ENCODE measurements around the gene SPHK2.

- TF ChIP-seq CTCF (IDR thresholded peaks at IDR 0.05; ENCODE audit: low read depth, low read length, poor library complexity, severe bottlenecking): no peak
- TF ChIP-seq EZH2phosphoT487 (IDR thresholded peaks at IDR 0.05; ENCODE audit: borderline replicate concordance, low read length): no peak
Measured at GRCh38 chr19:48634036-48634342, 14.7 kb downstream of the SPHK2 start.

Data from DOHH2 (cell line).